ENCODE measurements around the gene APOE.

The APOE gene

DNA sequence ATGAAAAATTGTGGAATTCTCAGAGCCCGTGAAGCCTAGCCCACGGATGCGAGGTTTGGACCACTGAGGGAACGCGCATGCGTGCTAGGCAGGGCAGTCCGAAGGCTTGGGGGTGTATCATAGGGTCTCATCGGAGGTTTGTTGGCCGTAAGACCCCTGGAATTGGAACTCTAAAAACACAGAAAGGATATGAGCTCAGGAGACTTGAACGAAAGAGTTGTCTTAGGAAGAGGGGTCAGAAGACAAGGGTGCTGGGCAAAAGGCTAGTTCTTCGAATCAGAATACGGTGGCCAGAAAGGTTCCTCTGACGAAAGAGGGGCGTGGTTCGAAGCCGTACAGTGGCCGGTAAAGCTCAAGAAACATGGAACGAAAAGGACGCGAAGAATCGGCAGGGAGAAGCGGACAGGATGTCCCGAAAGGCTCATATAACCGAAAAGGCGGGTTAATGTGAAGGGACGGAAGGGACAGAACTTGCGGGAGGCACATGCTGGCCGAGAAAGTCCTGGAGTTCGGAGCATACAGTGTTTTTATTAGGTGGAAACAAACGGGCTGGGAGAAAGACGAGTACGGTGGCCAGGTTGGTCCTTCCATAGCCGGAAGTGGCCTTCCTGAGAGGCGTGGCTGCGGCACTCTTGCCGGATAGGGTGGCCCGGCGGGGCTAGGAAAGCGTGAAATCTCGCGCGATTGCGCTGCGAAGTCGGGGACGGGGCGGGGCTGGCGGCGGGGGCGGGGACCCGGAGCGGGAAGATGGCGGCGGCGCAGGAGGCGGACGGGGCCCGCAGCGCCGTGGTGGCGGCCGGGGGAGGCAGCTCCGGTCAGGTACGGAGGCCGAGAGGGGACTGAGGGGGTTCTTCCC lies 49.3 kb downstream of the APOE start, which contains the start of gene CLPTM1:
CLPTM1 (plus strand) TSS at position 732 of the 856 bp plus-strand sequence; CDS start at position 748, 16 bp downstream.
- peak; percentile 93 for DNase-seq

GRCh38 chr19:44955505-44956439 lies 50.2 kb downstream of the APOE start:
- peak; percentile 10 for DNase-seq

DNA sequence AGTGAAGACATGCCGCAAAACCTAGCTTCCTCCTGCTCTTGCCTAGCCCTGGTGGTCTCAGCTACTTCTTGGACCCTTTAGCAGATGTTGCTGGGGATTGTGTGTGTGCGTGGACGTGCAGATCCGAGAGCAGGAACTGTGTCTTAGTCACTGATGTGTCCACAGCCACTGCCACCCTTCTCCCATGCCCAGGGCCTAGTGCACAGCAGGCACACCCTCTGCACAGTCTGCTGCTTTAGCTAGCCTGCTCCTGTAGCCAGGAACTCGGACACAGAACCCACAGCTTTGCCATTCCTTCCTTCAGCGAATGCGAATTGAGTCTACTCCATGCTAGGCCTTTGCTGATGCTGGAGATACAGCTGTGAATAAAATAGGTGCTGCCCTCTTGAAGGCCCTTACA lies 51.9 kb downstream of the APOE start:
- DNase-seq: no peak

DNA sequence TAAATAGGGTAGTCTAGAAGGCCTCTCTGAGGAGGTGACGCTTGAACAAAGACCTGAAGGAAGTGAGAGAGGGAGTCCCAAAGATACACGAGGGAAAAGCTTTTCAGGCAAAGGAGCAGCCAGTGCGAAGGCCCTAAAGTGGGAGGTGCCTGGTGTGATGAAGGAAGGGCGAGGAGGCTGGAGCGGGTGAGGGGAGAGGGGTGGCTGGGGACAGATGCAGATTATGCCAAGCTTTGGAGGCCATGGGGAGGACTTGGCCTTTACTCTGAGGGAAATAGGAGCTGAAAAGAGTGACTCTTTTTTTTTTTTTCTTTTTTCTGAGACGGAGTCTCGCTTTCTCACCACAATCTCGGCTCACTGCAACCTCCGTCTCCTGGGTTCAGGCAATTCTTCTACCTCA lies 52.5 kb downstream of the APOE start:
- no peak for DNase-seq
